T-helper 2 cell treated with Interferon-gamma antibody and Interleukin-4, amounts not matched to agents 100 ng/mL and 5 ng/mL, for 36 hours (primary cell): ENCODE data around the gene JARID2. TPM values are rescaled to one million over a fixed set of nuclear protein-coding genes. Genes with fewer than 3 reads are reported as not detected.

Experiments used
- intact Hi-C: fragments of 100-400 bp; cut with micrococcal nuclease; formaldehyde crosslinking; loops from one replicate; pipeline ENCODE4 v1.15.1; 2023
- total RNA-seq: library from RNA; stranded (reverse); gene quantifications from 2 replicates; pipeline ENCODE4 v1.2.3, GENCODE V29; 2022

The JARID2 gene
- total RNA-seq, 1 donor from 2014 or later: 32.0 TPM

DNA sequence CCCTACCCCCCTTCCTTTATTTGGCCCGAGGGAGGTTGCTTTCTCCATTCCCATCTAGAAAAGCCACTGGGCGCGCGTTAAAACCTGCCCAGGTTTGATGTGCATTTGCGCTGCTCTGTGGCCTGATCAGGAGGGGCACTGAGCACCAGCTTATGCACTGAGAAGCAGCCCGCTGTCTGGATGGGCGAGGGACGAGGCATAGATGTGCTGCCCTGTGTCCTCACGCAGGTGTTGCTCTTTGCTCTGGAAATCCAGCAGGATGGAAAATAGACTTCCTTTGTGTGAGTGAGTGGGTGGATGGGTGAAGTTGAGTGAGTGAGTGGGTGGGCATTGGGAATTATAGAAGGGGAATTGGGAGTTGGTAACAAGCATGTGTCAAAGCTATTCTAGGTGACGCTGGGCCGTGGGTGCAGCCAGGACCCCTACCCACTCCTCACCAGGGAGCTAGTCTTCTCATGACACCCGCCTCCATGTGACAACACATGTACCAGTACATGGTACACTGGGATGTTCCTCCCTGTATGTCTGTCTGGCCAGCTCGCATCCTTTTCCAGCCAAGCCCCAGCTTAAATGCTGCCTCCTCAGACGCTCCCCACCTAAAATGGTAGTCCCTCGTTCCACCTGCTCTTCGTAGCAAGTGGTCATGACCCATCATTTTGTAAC lies 254.3 kb downstream of the JARID2 start:
- intact Hi-C loops: no loop called here

DNA sequence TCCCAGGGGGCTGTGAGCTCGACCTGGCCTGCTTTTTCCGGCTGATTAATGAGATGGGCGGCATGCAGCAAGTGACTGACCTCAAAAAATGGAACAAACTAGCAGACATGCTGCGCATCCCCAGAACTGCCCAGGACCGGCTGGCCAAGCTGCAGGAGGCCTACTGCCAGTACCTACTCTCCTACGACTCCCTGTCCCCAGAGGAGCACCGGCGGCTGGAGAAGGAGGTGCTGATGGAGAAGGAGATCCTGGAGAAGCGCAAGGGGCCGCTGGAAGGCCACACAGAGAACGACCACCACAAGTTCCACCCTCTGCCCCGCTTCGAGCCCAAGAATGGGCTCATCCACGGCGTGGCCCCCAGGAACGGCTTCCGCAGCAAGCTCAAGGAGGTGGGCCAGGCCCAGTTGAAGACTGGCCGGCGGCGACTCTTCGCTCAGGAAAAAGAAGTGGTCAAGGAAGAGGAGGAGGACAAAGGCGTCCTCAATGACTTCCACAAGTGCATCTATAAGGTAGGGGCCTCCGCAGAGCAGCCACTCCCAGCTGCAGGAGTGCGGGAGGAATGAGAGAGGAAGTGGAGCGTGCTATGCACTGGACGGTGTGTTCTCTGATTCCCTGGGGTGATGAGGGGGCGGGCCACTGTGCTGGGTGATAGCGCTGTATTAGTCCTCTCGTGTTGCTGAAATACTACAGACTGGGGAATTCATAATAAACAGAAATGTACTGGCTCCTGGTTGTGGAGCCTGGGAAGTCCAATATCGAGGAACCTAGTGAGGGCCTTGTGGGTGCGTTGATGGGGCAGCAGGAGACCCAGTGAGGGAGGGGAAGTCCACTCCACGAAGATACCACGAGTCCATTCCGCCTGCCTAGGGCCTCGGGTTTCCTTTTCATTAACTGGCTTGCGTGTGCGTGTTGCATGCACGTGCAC lies 255.3 kb downstream of the JARID2 start:
- intact Hi-C loops: no loop called here

DNA sequence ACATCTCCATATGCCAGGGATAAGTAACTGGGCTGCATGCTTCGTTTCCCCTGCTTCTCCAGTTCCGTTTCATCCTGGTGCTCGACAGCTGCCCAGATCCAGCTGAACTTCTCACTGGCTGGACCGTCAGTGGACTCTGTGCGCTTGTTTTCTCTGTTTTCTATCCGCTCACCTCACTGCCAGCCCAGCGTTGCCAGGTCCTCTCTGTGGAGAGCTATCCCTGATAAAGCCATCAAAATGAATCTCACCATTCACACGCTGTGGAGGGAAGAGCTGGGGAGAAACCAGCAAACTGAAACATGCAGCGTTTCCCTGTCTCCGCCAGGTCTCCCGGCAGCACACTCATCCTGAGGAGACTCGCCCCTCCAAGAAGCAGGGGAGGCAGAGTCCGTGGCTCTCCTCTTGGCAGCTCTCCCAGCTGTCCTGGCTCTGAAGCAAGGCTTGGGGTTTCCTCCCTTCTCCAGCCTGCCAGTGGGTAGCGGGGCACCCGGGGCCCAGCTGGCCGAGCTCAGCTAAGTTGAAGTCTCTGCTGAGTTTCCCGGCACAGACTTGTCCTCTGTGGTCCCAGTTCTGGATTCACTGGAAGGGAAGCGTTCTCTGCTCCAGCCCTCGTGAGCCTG lies 256.1 kb downstream of the JARID2 start:
- intact Hi-C loops: no loop called here

DNA sequence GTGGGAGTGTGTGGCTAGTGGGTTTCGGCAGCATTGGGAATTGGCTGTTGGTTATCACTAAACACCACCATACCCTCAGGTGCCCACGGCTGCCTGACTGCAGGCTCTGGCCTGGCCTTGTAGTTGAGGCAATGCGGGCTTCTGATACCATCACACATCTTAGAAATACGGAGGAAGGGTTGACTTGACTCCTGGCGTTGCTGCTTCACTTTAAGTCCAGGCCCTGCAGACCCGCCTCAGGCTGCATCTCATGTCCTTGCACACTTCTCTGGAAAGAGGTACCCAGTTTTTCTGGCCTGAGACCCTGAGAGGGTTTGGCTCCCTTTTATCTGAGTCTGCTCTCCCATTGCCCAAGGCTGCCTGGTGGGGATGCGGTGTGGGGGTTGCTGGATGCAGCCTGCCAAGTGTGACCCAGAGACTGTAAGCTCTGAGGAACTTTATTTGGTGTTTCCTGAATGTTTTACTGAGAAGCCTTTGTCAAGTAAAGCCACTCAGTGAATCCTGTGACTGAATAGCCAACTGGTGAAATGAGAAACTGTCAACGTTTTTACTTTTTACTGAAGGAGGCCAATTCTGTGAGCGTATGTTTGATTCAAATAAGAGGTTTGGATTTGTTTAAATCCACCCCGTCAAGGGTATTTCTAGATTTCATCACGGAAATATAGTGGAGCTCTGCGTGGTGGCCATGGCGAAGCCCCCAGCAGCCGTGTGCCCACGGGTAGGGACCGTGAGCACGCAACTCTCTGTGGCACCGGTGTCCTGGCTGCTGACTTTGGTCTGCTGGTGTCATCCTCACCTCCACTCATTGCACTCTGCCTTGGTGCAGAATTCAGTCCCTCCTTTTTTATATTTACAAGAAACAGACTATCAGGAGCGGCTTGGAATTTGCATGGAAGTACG lies 256.8 kb downstream of the JARID2 start:
- intact Hi-C loops: no loop called here

DNA sequence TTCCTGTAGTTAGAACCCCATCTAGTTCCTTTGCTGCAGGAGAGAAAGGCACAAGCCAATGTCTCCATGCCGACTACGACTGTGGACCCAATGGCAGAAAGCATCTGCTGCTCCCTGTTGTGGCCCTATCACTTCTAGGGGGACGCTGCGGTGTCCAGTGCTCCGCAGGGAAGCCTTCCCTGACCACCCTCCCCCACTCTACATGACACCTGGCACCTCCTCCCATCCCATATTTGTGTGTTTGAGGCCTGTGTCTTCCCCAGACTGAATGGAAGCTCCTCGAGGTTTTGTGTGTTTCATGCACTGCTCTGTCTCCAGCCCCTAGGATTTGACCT lies 257.4 kb downstream of the JARID2 start:
- intact Hi-C loops: no loop called here

DNA sequence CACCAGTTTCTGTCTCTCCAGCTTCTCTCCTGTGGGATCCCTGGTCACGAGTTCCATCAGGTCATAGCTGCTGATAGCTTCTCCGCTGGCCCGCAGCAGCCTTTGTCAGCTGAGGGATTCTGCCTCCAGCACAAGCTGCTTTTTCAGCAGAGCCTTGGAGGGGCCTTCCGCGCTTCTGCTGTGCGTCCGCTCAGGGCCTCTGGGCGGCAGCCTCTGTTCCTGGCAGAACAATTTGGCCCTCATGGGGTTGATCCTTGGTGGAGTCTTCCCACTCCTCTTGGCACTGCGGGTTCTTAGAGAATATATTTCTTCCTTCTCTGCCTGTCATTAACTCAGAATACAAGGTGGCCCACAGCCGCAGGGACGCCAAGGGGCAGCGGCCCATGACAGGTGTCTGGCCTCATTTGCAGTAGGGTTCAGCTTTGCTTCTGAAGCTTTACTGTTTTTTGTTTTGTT lies 258.2 kb downstream of the JARID2 start:
- intact Hi-C loops: no loop called here

DNA sequence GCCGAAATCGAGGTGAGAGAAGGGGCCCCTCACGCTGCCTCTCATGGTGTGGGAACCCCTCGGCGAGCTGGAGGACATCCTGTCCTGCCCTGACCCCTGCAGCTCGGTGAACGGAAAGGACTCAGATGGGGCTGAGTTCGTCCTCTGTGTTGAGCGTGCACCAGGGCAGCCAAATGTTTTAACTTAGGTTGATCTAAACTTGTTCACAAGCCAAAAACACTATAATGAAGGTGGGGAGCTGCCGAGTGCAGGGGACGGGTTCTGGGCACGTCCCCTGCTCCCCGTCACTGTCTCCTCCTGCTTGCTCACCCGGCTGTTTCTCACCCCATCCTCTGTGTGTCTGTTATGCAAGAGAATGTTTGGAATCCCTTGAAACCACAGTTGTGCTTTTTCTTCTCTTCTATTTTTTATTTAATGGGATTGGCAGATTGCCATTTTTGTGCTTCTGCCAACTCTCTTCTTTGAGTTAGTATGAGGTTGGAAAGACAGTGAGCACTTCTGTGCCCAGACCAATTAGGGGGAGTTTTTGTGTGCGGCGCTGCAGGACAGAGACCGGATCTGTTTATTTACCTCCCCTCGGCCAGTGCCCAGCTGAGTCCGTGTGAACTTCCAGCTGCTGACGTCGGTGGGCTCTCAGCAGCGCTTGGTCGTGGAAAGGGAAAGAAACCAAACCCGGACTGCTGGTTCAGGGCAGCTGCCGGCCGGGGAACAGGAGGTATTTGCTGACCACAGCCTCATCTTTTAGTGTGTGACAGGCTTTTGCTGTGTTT lies 258.9 kb downstream of the JARID2 start:
- intact Hi-C loops: no loop called here

DNA sequence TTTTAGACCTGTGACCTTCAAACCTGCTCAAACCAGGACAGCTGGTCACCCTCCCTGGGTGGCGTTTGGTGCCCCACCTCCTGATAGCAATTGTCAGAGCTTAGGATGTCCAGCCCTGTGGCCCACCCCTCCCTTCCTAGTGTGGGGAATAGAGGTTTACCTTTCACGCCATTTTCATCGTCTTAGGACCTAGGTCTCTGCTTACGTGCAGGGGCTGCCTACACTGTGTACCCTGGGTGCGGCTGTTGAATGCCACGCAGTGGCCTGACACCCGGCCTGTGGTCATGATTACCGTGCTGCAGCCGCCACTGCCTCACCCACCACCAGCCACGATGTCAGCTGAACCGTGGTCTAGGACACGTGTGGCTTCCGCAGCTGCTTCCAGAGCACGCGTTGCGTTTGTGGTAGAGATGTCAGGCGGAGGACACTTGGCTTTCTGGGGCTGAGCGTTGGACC lies 259.6 kb downstream of the JARID2 start:
- intact Hi-C loops: no loop called here

DNA sequence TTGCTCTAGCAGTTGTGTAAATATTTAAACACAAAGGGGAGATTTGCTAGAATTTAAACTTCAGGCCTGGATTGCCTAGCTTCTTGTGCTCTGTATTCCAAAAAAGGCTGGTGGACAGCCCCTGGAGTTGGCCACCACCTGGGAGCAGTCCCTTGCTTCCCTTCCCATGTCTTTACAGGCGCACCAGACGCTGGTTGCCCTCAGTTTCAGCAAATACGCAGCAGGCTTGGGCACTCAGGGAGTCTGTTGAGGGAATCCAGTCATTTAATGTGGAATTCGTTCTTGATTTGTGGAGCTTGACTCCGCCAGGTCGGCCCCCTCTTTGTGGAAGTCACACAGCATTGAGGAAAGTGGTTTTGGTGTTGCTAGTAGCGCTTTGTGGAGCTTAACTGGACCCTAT lies 260.2 kb downstream of the JARID2 start:
- intact Hi-C loops: no loop called here

DNA sequence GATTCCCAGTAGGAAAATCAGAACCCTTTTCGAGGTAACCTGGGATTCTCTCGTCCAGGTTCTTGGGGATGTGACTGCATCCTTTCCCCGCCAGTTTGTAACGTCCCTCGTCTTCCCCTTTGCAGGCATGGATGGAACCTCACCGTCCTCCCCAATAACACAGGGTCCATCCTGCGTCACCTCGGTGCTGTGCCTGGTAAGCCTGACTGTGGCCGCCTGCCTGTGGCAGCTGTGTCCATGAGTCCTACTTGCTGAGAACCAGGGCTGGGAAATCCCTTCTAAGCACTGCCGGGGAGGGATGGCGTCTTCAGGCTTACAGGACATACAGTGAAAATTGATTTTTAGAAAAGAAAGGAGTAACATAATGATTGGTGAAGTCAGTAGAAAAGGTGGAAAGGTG lies 261.4 kb downstream of the JARID2 start:
- intact Hi-C loops: no loop called here

DNA sequence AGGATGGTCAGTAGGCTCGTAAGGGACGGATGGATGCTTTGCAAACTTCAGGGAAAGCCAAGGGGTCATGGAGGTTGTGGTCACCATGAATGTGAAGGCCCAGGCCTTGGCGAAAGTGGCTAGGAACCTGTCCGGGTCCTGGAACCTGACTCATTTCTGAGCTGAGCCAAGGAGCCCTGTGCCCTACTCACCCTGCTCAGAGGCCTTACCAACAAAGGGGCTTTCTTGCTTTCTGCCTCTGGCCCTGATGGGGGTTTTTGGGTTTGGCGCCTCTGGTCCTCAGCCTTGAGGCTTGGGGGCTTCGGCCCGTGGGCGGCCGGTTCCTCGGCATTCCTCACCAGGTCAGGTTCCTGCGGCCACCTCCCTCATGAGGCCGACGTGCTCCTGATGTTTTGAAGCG lies 261.9 kb downstream of the JARID2 start:
- intact Hi-C loops: no loop called here

DNA sequence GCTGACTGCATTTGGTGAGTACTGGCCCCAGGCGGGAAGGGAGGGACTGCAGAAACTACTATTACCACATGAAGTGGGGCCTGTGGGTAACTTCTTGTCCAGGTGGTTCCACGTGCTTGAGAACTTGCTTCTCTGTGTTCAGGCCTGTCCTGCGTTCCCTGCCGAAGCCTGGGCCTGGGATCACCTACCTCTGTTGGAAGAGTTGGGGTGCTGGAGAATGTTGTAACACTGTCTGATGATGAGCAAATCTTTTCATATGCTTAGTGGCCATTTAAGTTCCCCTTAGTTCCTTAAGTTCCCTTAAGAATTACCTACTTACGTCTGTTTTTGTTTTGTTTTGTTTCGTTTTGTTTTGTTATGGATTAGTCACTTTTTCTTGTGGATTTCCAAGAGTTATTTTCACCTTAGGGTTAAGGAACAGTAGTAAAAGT lies 262.6 kb downstream of the JARID2 start:
- intact Hi-C loops: no loop called here

DNA sequence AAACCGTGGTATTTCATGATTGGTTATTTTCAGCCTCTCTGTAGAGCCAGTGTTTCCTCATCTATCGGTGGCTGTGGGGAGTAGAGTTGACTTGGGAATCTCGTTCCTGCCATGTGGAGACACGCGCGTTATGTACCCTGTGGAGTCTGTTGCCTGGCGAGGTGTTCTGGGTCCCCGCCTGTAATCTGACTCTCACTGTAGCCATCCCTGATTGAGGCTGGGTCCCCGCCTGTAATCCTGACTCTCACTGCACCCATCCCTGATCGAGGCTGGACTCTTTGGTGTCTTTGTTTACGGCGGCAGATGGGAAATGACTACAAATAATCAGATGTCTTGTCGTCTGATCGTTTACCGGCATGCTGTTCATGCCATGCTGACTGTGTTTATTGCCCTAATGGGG lies 263.1 kb downstream of the JARID2 start:
- intact Hi-C loops: no loop called here

DNA sequence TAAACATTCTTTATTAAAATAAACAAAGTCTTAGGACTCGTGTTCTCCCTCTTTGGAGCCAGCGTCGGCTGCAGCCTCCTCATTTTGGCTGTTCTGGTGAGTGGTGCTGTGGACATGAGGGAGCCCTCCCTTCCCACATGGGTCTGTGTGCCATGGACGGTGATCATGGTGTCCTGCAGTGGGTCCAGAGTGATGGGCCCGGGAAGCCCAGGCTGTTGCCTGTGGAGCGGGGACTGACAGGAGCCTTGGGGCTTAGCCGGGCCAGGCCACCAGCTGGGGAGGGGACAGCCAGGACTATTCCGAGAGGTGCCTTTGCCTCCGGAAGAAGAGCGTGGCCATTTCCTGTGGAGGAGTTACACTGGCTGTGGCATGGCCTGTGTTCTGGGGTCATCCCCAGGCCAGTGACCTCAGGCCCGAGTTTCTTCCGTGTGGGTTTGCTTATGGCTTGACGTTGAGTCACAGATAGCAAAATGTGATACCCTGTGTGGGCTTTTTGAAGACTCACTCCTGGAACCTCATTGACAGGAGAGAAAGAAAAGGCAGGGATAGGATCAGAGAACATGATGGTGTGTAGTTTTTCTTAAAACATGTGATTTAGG lies 263.6 kb downstream of the JARID2 start:
- intact Hi-C loops: no loop called here

DNA sequence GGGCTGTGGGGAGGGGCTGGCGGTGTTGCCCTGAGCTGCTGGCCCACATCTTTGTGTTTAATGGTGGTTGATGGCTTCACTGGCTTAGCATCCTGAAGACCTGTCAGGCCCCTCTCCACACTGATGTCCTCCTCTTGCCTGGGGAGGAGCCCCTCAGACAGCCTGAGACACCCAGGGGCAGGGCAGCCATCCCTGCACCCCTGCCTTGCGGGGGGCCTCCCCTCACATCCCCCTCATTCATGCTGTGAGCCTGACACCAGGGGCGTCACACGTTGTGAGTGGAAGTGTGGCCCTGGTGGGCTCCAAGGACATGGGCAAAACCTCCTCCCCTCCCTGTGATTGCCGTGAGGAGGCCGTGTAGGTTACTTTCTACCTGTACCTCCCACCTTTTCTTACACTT lies 264.3 kb downstream of the JARID2 start:
- intact Hi-C loops: no loop called here

DNA sequence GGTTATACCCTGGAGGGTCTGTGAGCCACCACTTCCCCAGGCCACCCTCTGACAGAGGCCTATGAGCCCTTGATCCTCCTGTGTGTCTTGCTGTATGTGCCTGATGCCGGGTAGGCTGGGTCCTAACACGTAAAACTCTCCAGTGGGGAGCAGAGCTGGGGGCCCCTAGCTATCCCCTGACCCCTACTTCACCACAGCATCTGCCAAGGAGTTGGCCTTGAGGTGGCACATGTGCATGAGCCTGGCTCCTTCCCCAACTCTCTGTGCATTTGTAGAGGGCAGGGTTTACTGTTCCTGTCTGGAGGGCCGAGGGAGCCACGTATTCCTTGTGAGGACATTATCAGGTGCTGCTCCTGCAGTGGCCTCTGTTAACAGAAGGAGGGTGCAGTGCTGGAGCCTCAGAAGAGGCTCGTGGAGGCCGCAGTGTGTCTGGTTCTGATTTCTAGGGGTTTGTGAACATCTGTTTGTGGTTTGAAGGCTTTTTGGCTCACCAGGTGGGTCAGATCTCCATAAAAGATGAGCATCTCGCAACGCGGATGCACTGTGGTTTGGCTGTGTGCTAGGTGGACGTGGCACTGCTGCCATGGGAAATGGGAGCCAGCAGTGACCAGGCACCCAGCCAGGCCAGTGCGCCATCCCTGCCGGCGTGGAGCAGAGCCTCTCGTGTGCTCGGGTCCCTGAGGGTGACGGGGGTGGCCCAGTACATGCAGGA lies 264.8 kb downstream of the JARID2 start:
- intact Hi-C loops: no loop called here

DNA sequence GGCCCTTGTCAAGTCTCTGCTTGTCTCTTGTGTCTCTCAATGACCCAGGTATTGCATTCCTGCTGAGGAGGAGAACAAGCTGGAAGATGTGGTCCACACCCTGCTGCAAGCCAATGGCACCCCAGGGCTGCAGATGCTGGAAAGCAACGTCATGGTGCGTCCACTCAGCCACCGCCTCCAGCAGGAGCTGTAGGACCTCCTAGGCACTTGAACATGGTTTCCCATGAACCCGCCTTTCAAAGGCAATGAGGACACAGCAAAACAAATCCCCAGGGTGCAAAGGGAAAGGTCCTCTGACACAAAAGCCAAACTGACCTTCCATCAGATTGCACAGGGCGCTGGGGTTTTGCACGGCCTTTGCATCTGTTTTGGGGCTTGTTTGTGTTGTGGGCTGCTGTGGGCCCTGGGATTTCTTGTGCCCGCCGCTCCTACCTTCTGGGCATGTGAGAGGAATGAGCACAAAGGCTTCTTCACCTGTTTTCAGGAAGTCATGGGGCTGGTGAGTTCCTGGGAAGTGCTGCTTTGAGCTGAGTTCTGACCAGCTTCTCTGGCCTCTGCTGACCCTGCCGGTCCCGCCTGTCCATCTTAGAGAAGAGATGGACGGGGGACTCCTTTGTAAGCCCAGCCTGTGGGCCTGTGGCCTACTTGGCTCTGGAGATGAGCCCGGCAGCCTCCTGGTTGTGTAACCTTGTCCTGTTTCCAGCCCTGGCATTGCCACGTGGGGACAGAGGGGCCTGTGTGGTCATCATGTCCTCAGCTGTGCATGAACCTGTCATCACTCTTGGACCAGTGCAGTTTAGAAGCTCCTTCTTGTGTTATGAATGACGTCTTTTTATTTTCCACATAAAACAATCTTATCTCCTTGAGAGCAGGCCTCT lies 265.6 kb downstream of the JARID2 start:
- intact Hi-C loops: no loop called here

DNA sequence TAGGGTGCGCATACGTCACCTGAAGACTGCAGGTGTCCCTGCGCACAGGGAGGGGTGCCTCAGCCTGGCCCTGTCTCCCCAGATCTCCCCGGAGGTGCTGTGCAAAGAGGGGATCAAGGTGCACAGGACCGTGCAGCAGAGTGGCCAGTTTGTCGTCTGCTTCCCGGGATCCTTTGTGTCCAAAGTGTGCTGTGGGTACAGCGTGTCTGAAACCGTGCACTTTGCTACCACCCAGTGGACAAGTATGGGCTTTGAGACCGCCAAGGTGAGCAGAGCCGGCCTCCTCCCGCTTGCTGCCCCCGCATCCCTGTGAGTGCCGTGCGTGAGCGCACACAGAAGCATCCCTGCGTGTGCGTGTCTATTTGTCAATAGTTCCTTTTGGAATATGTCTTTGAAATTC lies 266.3 kb downstream of the JARID2 start:
- intact Hi-C loops: no loop called here
